H1 (cell line): ENCODE measurements around the gene RETREG1. TPM values are rescaled to one million over a fixed set of nuclear protein-coding genes. Genes with fewer than 3 reads are reported as not detected.

Source experiments
- CTCF ChIA-PET: fragments of 300-600 bp; sonication (Branson Sonifier 250); formaldehyde crosslinking; loops from one replicate; lab custom pipeline; 2021; ENCODE audit not compliant: partially characterized antibody; lab: Charles Lee
- POLR2A ChIA-PET: fragments of 300-600 bp; sonication (Branson Sonifier 250); formaldehyde crosslinking; loops from one replicate; lab custom pipeline; 2021; ENCODE audit warnings: inconsistent platforms; ENCODE audit not compliant: partially characterized antibody; lab: Charles Lee
- DNase-seq, 2 experiments: peaks; one replicate each; pipeline versions ENCODE4 v3.0.0 to v3.0.0-alpha.2; 2010 to 2022; ENCODE audit warnings: low spot score in 2 of 2, low read depth in 1 of 2, mixed read lengths in 1 of 2
- FAIRE-seq: peaks from 2 replicates; lab custom pipeline; 2011; peaks lifted over from hg19 to GRCh38; lab: Jason Lieb, UNC
- H2AFZ ChIP-seq: 2 replicates; pipeline ENCODE4 v1.8.1; 2012; ENCODE audit warnings: low read length, inconsistent platforms
- H2AK5ac ChIP-seq: 2 replicates; pipeline ENCODE4 v1.6.1; 2013; ENCODE audit warnings: low read depth, low read length
- H2BK120ac ChIP-seq: replicated peaks from 2 replicates; pipeline ENCODE3; 2013; ENCODE audit warnings: low read depth, low read length, inconsistent platforms
- H2BK12ac ChIP-seq: 2 replicates; pipeline ENCODE4 v1.6.1; 2013; ENCODE audit warnings: low read depth, low read length
- H2BK15ac ChIP-seq: 2 replicates; pipeline ENCODE4 v1.6.1; 2013; ENCODE audit warnings: low read length
- H2BK20ac ChIP-seq: 2 replicates; pipeline ENCODE4 v1.6.1; 2013; ENCODE audit warnings: low read length
- H2BK5ac ChIP-seq: 2 replicates; pipeline ENCODE4 v1.6.1; 2013; ENCODE audit warnings: low read depth, low read length
- H3K14ac ChIP-seq: 2 replicates; pipeline ENCODE4 v1.6.1; 2013; ENCODE audit warnings: inconsistent platforms; ENCODE audit not compliant: insufficient read length
- H3K18ac ChIP-seq: 2 replicates; pipeline ENCODE4 v1.6.1; 2013; ENCODE audit warnings: low read length; ENCODE audit errors: extremely low read depth
- H3K23ac ChIP-seq: 2 replicates; pipeline ENCODE4 v1.6.1; 2013; ENCODE audit warnings: inconsistent platforms; ENCODE audit not compliant: insufficient read length
- H3K23me2 ChIP-seq: 2 replicates; pipeline ENCODE4 v1.6.1; 2013; ENCODE audit warnings: low read depth, low read length
- H3K27ac ChIP-seq: 2 replicates; pipeline ENCODE4 v1.6.1; 2011; ENCODE audit warnings: low read depth, low read length, inconsistent platforms
- H3K27me3 ChIP-seq, 4 experiments: replicated peaks in 1 of 4; 1 replicate in 1 of 4; 2 replicates in 3 of 4; pipeline versions ENCODE4 v1.6.1 to v1.8.1; 2011 to 2013; ENCODE audit warnings: low read length in 3 of 4, mild to moderate bottlenecking in 3 of 4, inconsistent platforms in 2 of 4, mixed read lengths in 2 of 4, moderate library complexity in 1 of 4; ENCODE audit not compliant: control insufficient read depth in 3 of 4, insufficient read depth in 3 of 4; ENCODE audit errors: extremely low read depth in 1 of 4
- H3K36me3 ChIP-seq, 4 experiments: 2 replicates each; pipeline versions ENCODE4 v1.6.1 to v1.8.1; 2011 to 2013; ENCODE audit warnings: mild to moderate bottlenecking in 4 of 4, low read length in 3 of 4, moderate library complexity in 2 of 4, control low read depth in 1 of 4, inconsistent platforms in 1 of 4; ENCODE audit not compliant: insufficient read depth in 4 of 4, control insufficient read depth in 2 of 4
- H3K4ac ChIP-seq: replicated peaks from 2 replicates; pipeline ENCODE3; 2013; ENCODE audit warnings: low read length, low read depth, mixed read lengths, inconsistent platforms; ENCODE audit not compliant: insufficient read length
- H3K4me1 ChIP-seq, 4 experiments: replicated peaks in 1 of 4; 1 replicate in 1 of 4; 2 replicates in 3 of 4; pipeline versions ENCODE4 v1.6.1 to v1.8.1; 2011 to 2013; ENCODE audit warnings: low read length in 3 of 4, inconsistent platforms in 2 of 4, mixed read lengths in 1 of 4; ENCODE audit not compliant: insufficient read depth in 4 of 4, control insufficient read depth in 3 of 4
- H3K4me2 ChIP-seq, 2 experiments: 2 replicates each; pipeline versions ENCODE4 v1.6.1 to v1.8.1; 2011 to 2013; ENCODE audit warnings: low read depth in 2 of 2, low read length in 2 of 2, control low read depth in 1 of 2, inconsistent platforms in 1 of 2, mild to moderate bottlenecking in 1 of 2; ENCODE audit not compliant: insufficient read depth in 1 of 2
- H3K4me3 ChIP-seq, 4 experiments: fragments of 200-600, 300-600 bp in 1 of 4; sonication (generic), shearing (Covaris generic), sonication (Bioruptor Twin) in 1 of 4; 2 replicates each; pipeline versions ENCODE4 v1.5.1 to v1.8.1; 2011 to 2016; ENCODE audit warnings: low read length in 4 of 4, low read depth in 3 of 4, control low read depth in 2 of 4, inconsistent platforms in 2 of 4, mild to moderate bottlenecking in 2 of 4, mixed read lengths in 1 of 4, moderate library complexity in 1 of 4; ENCODE audit not compliant: insufficient read depth in 2 of 4; ENCODE audit errors: extremely low read depth in 1 of 4
- H3K56ac ChIP-seq: replicated peaks from 2 replicates; pipeline ENCODE3; 2013; ENCODE audit warnings: low read depth, mild to moderate bottlenecking, mixed read lengths, low read length, inconsistent platforms; ENCODE audit not compliant: insufficient read length
- H3K79me1 ChIP-seq: 2 replicates; pipeline ENCODE4 v1.6.1; 2013; ENCODE audit warnings: low read depth, low read length, control low read depth
- H3K79me2 ChIP-seq, 2 experiments: 2 replicates each; pipeline versions ENCODE4 v1.6.1 to v1.8.1; 2012 to 2013; ENCODE audit warnings: low read length in 2 of 2, mild to moderate bottlenecking in 2 of 2, inconsistent platforms in 1 of 2; ENCODE audit not compliant: insufficient read depth in 2 of 2, control insufficient read depth in 1 of 2
- H3K9ac ChIP-seq, 4 experiments: replicated peaks in 1 of 4; 1 replicate in 1 of 4; 2 replicates in 3 of 4; pipeline versions ENCODE4 v1.6.1 to v1.8.1; 2011 to 2013; ENCODE audit warnings: low read depth in 3 of 4, low read length in 3 of 4, control low read depth in 2 of 4, mild to moderate bottlenecking in 2 of 4, moderate library complexity in 2 of 4, inconsistent platforms in 1 of 4; ENCODE audit errors: extremely low read depth in 1 of 4
- H3K9me3 ChIP-seq, 2 experiments: 2 replicates each; pipeline versions ENCODE4 v1.6.1 to v1.8.1; 2012 to 2013; ENCODE audit warnings: mild to moderate bottlenecking in 2 of 2, moderate library complexity in 2 of 2, control low read depth in 1 of 2, inconsistent platforms in 1 of 2, low read depth in 1 of 2, low read length in 1 of 2, mixed read lengths in 1 of 2; ENCODE audit not compliant: insufficient read depth in 2 of 2
- H4K20me1 ChIP-seq, 2 experiments: replicated peaks in 1 of 2; 2 replicates each; pipeline versions ENCODE3 to v1.8.1; 2011 to 2013; ENCODE audit warnings: inconsistent platforms in 2 of 2, low read length in 2 of 2, mild to moderate bottlenecking in 1 of 2; ENCODE audit not compliant: insufficient read depth in 2 of 2, control insufficient read depth in 1 of 2
- H4K5ac ChIP-seq: 2 replicates; pipeline ENCODE4 v1.6.1; 2013; ENCODE audit warnings: low read length, low read depth, mixed read lengths, inconsistent platforms; ENCODE audit not compliant: insufficient read length
- H4K8ac ChIP-seq: 2 replicates; pipeline ENCODE4 v1.8.0; 2013; ENCODE audit warnings: mild to moderate bottlenecking, moderate library complexity, low read length, inconsistent platforms; ENCODE audit not compliant: insufficient read depth; ENCODE audit errors: extremely low read depth
- H4K91ac ChIP-seq: replicated peaks from 2 replicates; pipeline ENCODE3; 2013; ENCODE audit warnings: low read length, mixed read lengths, inconsistent platforms; ENCODE audit not compliant: insufficient read length
- BCL11A ChIP-seq, 2 experiments: IDR thresholded peaks; one replicate each; pipeline ENCODE4 v1.6.1; 2011; ENCODE audit warnings: low read depth in 2 of 2, low read length in 2 of 2, mild to moderate bottlenecking in 2 of 2
- CEBPB ChIP-seq: IDR thresholded peaks from 2 replicates; pipeline ENCODE4 v1.6.1; 2012; ENCODE audit warnings: low read depth, low read length
- CREB1 ChIP-seq: IDR thresholded peaks from 2 replicates; pipeline ENCODE4 v1.6.1; 2012; ENCODE audit warnings: inconsistent platforms
- KDM1A ChIP-seq: fragments of 200-600, 300-600 bp; sonication (generic); IDR thresholded peaks from 2 replicates; pipeline ENCODE4 v1.7.1; 2016; ENCODE audit warnings: mild to moderate bottlenecking, low read length, borderline replicate concordance
- MAX ChIP-seq: IDR thresholded peaks from 2 replicates; pipeline ENCODE4 v1.6.1; 2012; ENCODE audit warnings: inconsistent platforms
- POU5F1 ChIP-seq: IDR thresholded peaks from 2 replicates; pipeline ENCODE4 v1.6.1; 2011; ENCODE audit warnings: low read depth, mild to moderate bottlenecking, low read length, moderate library complexity
- RFX5 ChIP-seq: IDR thresholded peaks from 2 replicates; pipeline ENCODE4 v1.6.1; 2011; ENCODE audit warnings: low read depth, low read length, improper control_type of control experiment, borderline replicate concordance
- SAP30 ChIP-seq: fragments of 300-600 bp; sonication (generic); IDR thresholded peaks from 2 replicates; pipeline ENCODE4 v1.7.1; 2012; ENCODE audit warnings: low read length, moderate library complexity, mild to moderate bottlenecking, inconsistent platforms; ENCODE audit not compliant: insufficient read depth, insufficient replicate concordance
- SIN3A ChIP-seq, 2 experiments: IDR thresholded peaks in 1 of 2; conservative IDR thresholded peaks in 1 of 2; 2 replicates each; pipeline ENCODE4 v1.6.1; 2011 to 2012; ENCODE audit warnings: low read length in 2 of 2, improper control_type of control experiment in 1 of 2, low read depth in 1 of 2, mild to moderate bottlenecking in 1 of 2
- SIRT6 ChIP-seq: IDR thresholded peaks from one replicate; pipeline ENCODE4 v1.7.1; 2012; ENCODE audit warnings: low read length, inconsistent platforms
- TAF7 ChIP-seq: optimal IDR thresholded peaks from 2 replicates; pipeline ENCODE3; 2011; ENCODE audit warnings: low read depth, mild to moderate bottlenecking, inconsistent platforms, low read length, moderate library complexity, borderline replicate concordance
- WGBS, 2 experiments: shearing (Covaris generic) in 1 of 2; methylation state at CpG; one replicate each; pipeline versions ENCODE4 v1.1.6 to v1.1.7; 2013 to 2015; ENCODE audit warnings: low lambda C conversion rate in 2 of 2, mixed read lengths in 2 of 2, inconsistent platforms in 1 of 2, low coverage in 1 of 2, missing lambda C conversion rate in 1 of 2; ENCODE audit not compliant: insufficient replicate concordance in 2 of 2, insufficient coverage in 1 of 2, insufficient read length in 1 of 2; ENCODE audit errors: extremely low coverage in 1 of 2, missing lambda C conversion rate in 1 of 2; 5-methylcytosine and 5-hydroxymethylcytosine counted together
- polyA plus RNA-seq, 7 experiments: library from polyadenylated mRNA; depleted of rRNA in 3 of 7; stranded (reverse) in 5 of 7; unstranded in 2 of 7; fragments of >200 nt in 5 of 7; fragments of 200-250 nt in 2 of 7; gene quantifications; 1 replicate in 5 of 7; 2 replicates in 1 of 7; 4 replicates in 1 of 7; pipeline versions ENCODE4 v1.2.1 to v1.2.3, GENCODE V29; 2011 to 2013; ENCODE audit warnings: missing spikeins in 2 of 7, mixed read lengths in 2 of 7
- total RNA-seq: library from RNA; stranded (reverse); fragmentation: NEBNext Ultra II Directional; extraction: Animal tissue kit (Norgen Biotek cat#: 25700); gene quantifications from 2 replicates; pipeline ENCODE4 v1.2.1, GENCODE V29; 2021

Gene RETREG1
- total and polyA plus RNA-seq, 2 of the 8 experiments (the other 6 are each of a cell fraction or from before 2014, with no cell fraction given), result 0.62 to 1.9 TPM

- Histone ChIP-seq H2BK120ac (no peak overlapping the region), H2AK5ac (no peak overlapping the region; the same call in 1 of the 2 replicates), H4K8ac (peak overlapping the region; percentile 72), H2BK15ac (peak overlapping the region; percentile 85; the same call in 1 of the 2 replicates), H3K4me3 (peak overlapping the region; percentile 49 to 80 (median 74)), H4K20me1 (no peaks in the 10 kb centered on the region), H3K23ac (no peak overlapping the region), H4K91ac (no peak overlapping the region), H3K14ac (no peak overlapping the region), H3K23me2 (peaks cover 16% of the 10 kb centered on the region), H2AFZ (peak overlapping the region; percentile 91), H3K18ac (peak overlapping the region; percentile 25; the same call in 1 of the 2 replicates), H2BK12ac (peak overlapping the region; percentile 69; the same call in 1 of the 2 replicates), H2BK5ac (no peak overlapping the region), H3K79me1 (no peaks in the 10 kb centered on the region), H3K36me3 (no peaks in the 10 kb centered on the region), H3K79me2 (no peaks in the 10 kb centered on the region), H3K27me3 (peaks cover 7 to 37% (median 27%) of the 10 kb centered on the region in 4 experiments), H3K4me1 (peaks cover 4 to 15% (median 8%) of the 10 kb centered on the region in 4 experiments), H3K56ac (no peak overlapping the region), H2BK20ac (no peak overlapping the region), H3K9ac (no peak overlapping the region; a peak in 1 of 7 replicates), H3K4me2 (peak overlapping the region; percentile 71 to 94), H3K27ac (no peak overlapping the region), H3K9me3 (no peaks in the 10 kb centered on the region), H4K5ac (no peak overlapping the region), H3K4ac (peak overlapping the region; percentile 87)
- CTCF ChIA-PET, result interaction anchor here (0.6 to 1.6 kb wide), 2 partner anchors 86 to 127 kb away, joined by 3 to 4 read pairs; no protein-coding TSS in a partner anchor
- DNase-seq (no peak), FAIRE-seq (no peak)
- WGBS, 2 experiments, result 24% methylated on average over 22 of the region's 27 CpGs; no CpG with 5 or more reads in 1 of the 2 experiments
- POLR2A ChIA-PET, result interaction anchor here (0.7 kb wide), 1 partner anchor 43 kb away, joined by 3 read pairs; no protein-coding TSS in a partner anchor
- TF ChIP-seq SAP30 (no peak), MAX (peak; percentile 71), SIN3A (conservative IDR thresholded peaks at IDR 0.05 in 1 of 2, IDR thresholded peaks at IDR 0.05 in 1 of 2; ENCODE audit: low read depth in 1 of 2, low read length in 2 of 2) (no peak), POU5F1 (no peak), BCL11A (IDR thresholded peaks at IDR 0.05; ENCODE audit: low read depth in 2 of 2, low read length in 2 of 2) (no peak), CREB1 (no peak), CEBPB (no peak), SIRT6 (no peak), TAF7 (no peak), RFX5 (no peak), KDM1A (no peak)
These were observed 624 bp upstream of the RETREG1 start for GRCh38 chr5:16617274-16617968.
